ENCODE data around the gene SYS1. TPM values are rescaled to one million over a fixed set of nuclear protein-coding genes. Genes with fewer than 3 reads are reported as not detected.

SYS1 gene
- total RNA-seq, 1 experiment from 2014 or later: 20.5 TPM

DNA sequence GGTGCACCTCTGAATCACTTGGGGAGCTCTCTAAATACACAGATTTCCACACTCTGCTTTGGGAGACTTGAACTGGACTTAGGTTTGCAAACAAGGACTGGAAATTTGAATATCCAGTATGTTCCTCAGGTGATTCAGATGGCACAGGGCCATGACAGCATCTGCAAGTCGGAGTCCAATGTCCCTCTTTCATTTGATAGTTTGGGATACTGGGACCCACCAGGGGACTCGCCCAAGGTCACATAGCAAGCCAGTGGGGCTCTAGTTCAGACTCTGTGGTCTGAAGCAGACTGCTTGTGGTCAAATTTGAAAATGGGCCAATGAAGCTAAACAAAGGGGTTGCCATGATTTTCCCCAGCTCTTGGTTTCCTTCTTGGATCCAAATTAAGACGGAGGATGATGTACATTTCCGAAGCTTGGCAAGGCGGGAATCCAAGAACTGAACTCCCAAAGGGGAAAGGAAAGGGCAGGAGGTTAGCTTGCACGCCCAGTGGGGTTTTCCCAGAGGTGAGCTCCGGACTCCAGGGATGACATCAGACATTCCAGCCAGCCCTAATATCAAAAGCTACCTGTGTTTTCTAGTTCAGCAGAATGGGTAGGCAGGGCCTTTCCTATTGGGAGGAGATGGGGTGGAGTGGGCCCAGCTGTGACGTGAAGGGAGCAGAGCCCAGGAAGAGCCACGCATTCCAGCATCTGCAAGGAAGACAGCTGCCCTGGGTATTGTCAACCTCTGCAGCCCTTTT lies 3.4 kb upstream of the SYS1 start:
- ChIA-PET POLR2A (interaction anchor here (0.9 to 5.2 kb wide), 5 partner anchors 12 to 19 kb away, joined by 3 to 55 read pairs (median 5); partner anchors contain the start of gene SDC4), CTCF (interaction anchor here (0.9 to 2.6 kb wide), 5 partner anchors 9 to 412 kb away, joined by 3 to 11 read pairs (median 4); no protein-coding TSS in a partner anchor)
- no peak; the same call in 1 of the 2 replicates for TF ChIP-seq JUND (IDR thresholded peaks at IDR 0.05)
- TF ChIP-seq ZFX (IDR thresholded peaks at IDR 0.05): no peak
- TF ChIP-seq, protein P1, sequence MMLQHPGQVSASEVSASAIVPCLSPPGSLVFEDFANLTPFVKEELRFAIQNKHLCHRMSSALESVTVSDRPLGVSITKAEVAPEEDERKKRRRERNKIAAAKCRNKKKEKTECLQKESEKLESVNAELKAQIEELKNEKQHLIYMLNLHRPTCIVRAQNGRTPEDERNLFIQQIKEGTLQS (IDR thresholded peaks at IDR 0.05): no peak
- TF ChIP-seq CEBPB (IDR thresholded peaks at IDR 0.05; ENCODE audit: low read depth): no peak
- TF ChIP-seq, protein P2, sequence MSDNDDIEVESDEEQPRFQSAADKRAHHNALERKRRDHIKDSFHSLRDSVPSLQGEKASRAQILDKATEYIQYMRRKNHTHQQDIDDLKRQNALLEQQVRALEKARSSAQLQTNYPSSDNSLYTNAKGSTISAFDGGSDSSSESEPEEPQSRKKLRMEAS (IDR thresholded peaks at IDR 0.05): no peak
- TF ChIP-seq FOSL1 (IDR thresholded peaks at IDR 0.05; ENCODE audit: low read depth): no peak
- TF ChIP-seq, protein P3, sequence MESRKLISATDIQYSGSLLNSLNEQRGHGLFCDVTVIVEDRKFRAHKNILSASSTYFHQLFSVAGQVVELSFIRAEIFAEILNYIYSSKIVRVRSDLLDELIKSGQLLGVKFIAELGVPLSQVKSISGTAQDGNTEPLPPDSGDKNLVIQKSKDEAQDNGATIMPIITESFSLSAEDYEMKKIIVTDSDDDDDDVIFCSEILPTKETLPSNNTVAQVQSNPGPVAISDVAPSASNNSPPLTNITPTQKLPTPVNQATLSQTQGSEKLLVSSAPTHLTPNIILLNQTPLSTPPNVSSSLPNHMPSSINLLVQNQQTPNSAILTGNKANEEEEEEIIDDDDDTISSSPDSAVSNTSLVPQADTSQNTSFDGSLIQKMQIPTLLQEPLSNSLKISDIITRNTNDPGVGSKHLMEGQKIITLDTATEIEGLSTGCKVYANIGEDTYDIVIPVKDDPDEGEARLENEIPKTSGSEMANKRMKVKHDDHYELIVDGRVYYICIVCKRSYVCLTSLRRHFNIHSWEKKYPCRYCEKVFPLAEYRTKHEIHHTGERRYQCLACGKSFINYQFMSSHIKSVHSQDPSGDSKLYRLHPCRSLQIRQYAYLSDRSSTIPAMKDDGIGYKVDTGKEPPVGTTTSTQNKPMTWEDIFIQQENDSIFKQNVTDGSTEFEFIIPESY (IDR thresholded peaks at IDR 0.05; ENCODE audit: extremely low read depth, insufficient replicate concordance, low read length): no peak
- no peak for TF ChIP-seq EZH2phosphoT487 (IDR thresholded peaks at IDR 0.05; ENCODE audit: borderline replicate concordance)
- TF ChIP-seq ELF1 (IDR thresholded peaks at IDR 0.05; ENCODE audit: borderline replicate concordance, low read depth): no peak

More for the DNA sequence above, 3.4 kb upstream of the SYS1 start:
- Histone ChIP-seq H3K4me3 (replicated peaks in 1 of 2; ENCODE audit: low read depth in 1 of 2, low read length in 2 of 2) (peak overlapping the region in 1 of 2 experiments; percentile 44; a peak in 3 of 4 replicates), H3K4me1 (ENCODE audit: control insufficient read depth in 1 of 2, insufficient read depth in 2 of 2, low read length in 2 of 2) (peaks cover 63 to 76% of the 10 kb centered on the region in 2 experiments), H3K9ac (ENCODE audit: low read length) (peak overlapping the region; percentile 47), H3K79me2 (ENCODE audit: insufficient read depth, low read length) (peaks cover 11% of the 10 kb centered on the region), H2AFZ (ENCODE audit: low read depth, low read length, poor library complexity, severe bottlenecking) (no peak overlapping the region), H3K27ac (ENCODE audit: low read depth, low read length) (peak overlapping the region; percentile 49), H4K20me1 (ENCODE audit: insufficient read depth) (no peaks in the 10 kb centered on the region), H3K36me3 (ENCODE audit: control insufficient read depth in 1 of 2, insufficient read depth in 2 of 2, low read length in 2 of 2) (no peaks in the 10 kb centered on the region), H3K9me3 (ENCODE audit: control insufficient read depth in 1 of 2, insufficient read depth in 1 of 2, low read depth in 1 of 2, low read length in 2 of 2) (no peaks in the 10 kb centered on the region), H3K9me2 (ENCODE audit: insufficient read depth) (no peaks in the 10 kb centered on the region), H3K4me2 (ENCODE audit: low read length) (peak overlapping the region; percentile 78), H3K27me3 (ENCODE audit: insufficient read depth, low read length) (no peaks in the 10 kb centered on the region)
- no TSS peak for BruUV-seq (replicated peaks)
- RAD21 ChIA-PET (ENCODE audit: low non-redundant PET in 1 of 2, low total read pairs in 2 of 2, uncharacterized antibody in 2 of 2, unreplicated experiment in 2 of 2): no interaction called here
- ATAC-seq: peak; percentile 15
- intact Hi-C loops (cut with micrococcal nuclease): no loop called here
- no peak for DNase-seq (ENCODE audit: low read depth, low spot score)
